Measurements from ENCODE around the gene BMPER.

GRCh38 chr7:34026481-34027190 is 121.3 kb downstream of the BMPER start:
- TF ChIP-seq CTCF (IDR thresholded peaks at IDR 0.05; ENCODE audit: insufficient read depth, low read length, poor library complexity, severe bottlenecking) (no peak), EZH2phosphoT487 (conservative IDR thresholded peaks at IDR 0.05; ENCODE audit: low read length) (no peak)
